ENCODE data around the gene PLD6. TPM values are rescaled to one million over a fixed set of nuclear protein-coding genes. Genes with fewer than 3 reads are reported as not detected.

Gene PLD6, protein sequence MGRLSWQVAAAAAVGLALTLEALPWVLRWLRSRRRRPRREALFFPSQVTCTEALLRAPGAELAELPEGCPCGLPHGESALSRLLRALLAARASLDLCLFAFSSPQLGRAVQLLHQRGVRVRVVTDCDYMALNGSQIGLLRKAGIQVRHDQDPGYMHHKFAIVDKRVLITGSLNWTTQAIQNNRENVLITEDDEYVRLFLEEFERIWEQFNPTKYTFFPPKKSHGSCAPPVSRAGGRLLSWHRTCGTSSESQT
- 1.5 and 4.7 TPM in 2 replicates for total RNA-seq

DNA sequence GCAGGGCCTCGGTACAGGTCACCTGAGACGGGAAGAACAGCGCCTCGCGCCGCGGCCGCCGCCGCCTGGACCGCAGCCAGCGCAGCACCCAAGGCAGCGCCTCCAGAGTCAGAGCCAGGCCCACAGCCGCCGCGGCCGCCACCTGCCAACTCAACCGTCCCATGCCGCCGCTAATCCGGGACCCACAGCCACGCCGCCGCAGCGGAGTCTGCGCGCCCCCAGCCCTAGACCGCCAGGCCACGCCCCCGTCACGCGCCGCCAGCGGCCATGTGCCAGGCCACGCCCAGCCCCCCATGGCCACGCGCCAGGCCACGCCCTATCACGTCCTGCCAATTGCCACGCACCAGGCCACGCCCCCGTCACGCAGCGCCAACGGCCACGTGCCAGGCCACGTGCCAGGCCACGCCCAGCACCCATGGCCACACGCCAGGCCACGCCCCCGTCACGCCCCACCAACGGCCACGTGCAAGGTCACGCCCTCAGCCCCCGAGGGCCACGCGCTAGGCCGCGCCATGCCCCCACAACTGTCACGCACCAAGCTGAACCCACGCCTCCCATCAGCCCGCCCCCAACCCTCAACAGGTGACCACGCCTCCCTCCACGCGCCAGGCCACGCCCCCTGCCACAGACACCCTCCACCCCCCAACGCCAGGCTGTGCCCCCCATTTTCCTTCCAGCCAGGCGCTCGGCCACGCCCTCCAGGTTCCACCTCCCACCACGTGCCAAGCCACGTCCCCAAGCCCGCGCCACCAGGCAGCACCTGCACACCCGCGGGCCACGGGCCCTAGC, at the start of gene PLD6:
PLD6 (minus strand) TSS at position 210 of the 789 bp plus-strand sequence; CDS start at position 163, 47 bp downstream.

GRCh38 chr17:17237026-17237799, 31.1 kb upstream of the PLD6 start, which contains the start of gene FLCN:
Gene FLCN (minus strand): TSS chr17:17237168. CDS start chr17:17228137, 9,031 bp downstream.

Small RNAs within 50 kb of the gene (small RNA-seq; reads per million reads assigned to genes)
- gene RNU6-767P = not detected

Other genes starting within 250 kb of the PLD6 start
- not detected in 2 replicates for gene TNFRSF13B, start 234.2 kb downstream of the PLD6 start, total RNA-seq
- 77.2 and 115 TPM in 2 replicates for gene MPRIP, start 163.9 kb downstream of the PLD6 start, total RNA-seq
- 62.8 and 79.4 TPM in 2 replicates for gene FLCN, start 30.8 kb upstream of the PLD6 start, total RNA-seq
- 104 and 105 TPM in 2 replicates for gene COPS3, start 74.9 kb upstream of the PLD6 start, total RNA-seq
- 2.2 and 3.7 TPM in 2 replicates for gene NT5M, start 97.0 kb upstream of the PLD6 start, total RNA-seq

Measured in subcutaneous preadipocyte (primary cell).